ENCODE results near the gene SV2B. TPM values are rescaled to one million over a fixed set of nuclear protein-coding genes. Genes with fewer than 3 reads are reported as not detected.

The SV2B gene
- total and polyA plus RNA-seq, 9 of the 15 experiments (the other 6 are each of a cell fraction or from before 2014, with no cell fraction given) = 0.01 to 0.25 (median 0.11) TPM

DNA sequence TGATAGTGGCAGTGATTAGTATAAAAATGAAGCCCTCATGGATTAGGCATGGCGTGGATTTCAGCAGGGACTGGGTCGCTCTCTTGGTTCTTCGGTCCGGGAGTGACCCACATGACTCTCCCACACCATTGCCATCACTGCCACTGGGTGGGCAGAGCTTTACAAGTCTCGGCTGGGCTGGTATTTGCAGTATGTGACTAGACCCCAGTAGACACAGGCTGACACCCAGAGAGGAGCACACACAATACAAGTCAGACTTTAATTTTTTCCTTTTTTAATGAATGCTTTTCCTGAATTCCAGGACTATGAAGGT is 1.5 kb downstream of the SV2B start:
- ChIA-PET CTCF (ENCODE audit: low intra/inter-chr PET ratio) (no interaction called here), POLR2A (no interaction called here)
- WGBS (ENCODE audit: insufficient coverage, low coverage, missing lambda C conversion rate) = 0% methylated on average over 5 of the region's 5 CpGs
- Histone ChIP-seq H3K9me1 (ENCODE audit: control insufficient read depth, insufficient read depth, low read length) (peaks cover 4% of the 10 kb centered on the region), H3K27ac (ENCODE audit: extremely low read depth, low read depth, low read length) (no peak overlapping the region), H3K9ac (ENCODE audit: insufficient read depth in 1 of 2, low read depth in 2 of 2, low read length in 2 of 2) (no peak overlapping the region), H3K4me1 (replicated peaks in 1 of 2; ENCODE audit: control insufficient read depth in 2 of 2, insufficient read depth in 2 of 2, low read length in 2 of 2) (peaks cover 0 to 7% of the 10 kb centered on the region in 2 experiments; a peak in 3 of 5 replicates), H3K36me3 (ENCODE audit: control insufficient read depth, insufficient read depth, low read length) (no peaks in the 10 kb centered on the region), H3K9me3 (replicated peaks; ENCODE audit: control insufficient read depth, insufficient read depth, low read depth, low read length) (no peaks in the 10 kb centered on the region), H3K4me3 (no peak overlapping the region), H3K27me3 (ENCODE audit: control insufficient read depth in 2 of 2, insufficient read depth in 2 of 2, low read length in 2 of 2) (peaks cover 33 to 48% of the 10 kb centered on the region in 2 experiments), H4K20me1 (replicated peaks; ENCODE audit: control insufficient read depth, insufficient read depth, low read length) (no peaks in the 10 kb centered on the region), H3K79me2 (ENCODE audit: control insufficient read depth, insufficient read depth, low read length) (no peaks in the 10 kb centered on the region), H3K4me2 (ENCODE audit: insufficient read depth, low read length) (no peak overlapping the region), H2AFZ (ENCODE audit: low read depth, low read length) (no peak overlapping the region)
- FAIRE-seq (no peak), DNase-seq (ENCODE audit: extremely low read depth in 1 of 4, low spot score in 3 of 4) (no peak), ATAC-seq (no peak)
- in situ Hi-C loops (cut with MboI) = no loop called here
- intact Hi-C loops (cut with micrococcal nuclease) = no loop called here
- TF ChIP-seq ASH1L (IDR thresholded peaks at IDR 0.05; ENCODE audit: borderline replicate concordance, low read depth, partially characterized antibody) (no peak), XRCC3 (IDR thresholded peaks at IDR 0.05) (no peak), SAP30 (IDR thresholded peaks at IDR 0.05; ENCODE audit: borderline replicate concordance, insufficient read depth, low read depth, low read length, poor library complexity, severe bottlenecking) (no peak), BACH1 (tag; IDR thresholded peaks at IDR 0.05) (no peak), NR1H2 (CRISPR knock-in tag; IDR thresholded peaks at IDR 0.05) (no peak), SOX6 (IDR thresholded peaks at IDR 0.05) (no peak), SMARCA5 (IDR thresholded peaks at IDR 0.05) (no peak), RBBP5 (IDR thresholded peaks at IDR 0.05; ENCODE audit: borderline replicate concordance, insufficient read depth, low read length, poor library complexity, severe bottlenecking) (no peak), ZNF778 (CRISPR knock-in tag; IDR thresholded peaks at IDR 0.05) (no peak)
- TF ChIP-seq, protein P1, sequence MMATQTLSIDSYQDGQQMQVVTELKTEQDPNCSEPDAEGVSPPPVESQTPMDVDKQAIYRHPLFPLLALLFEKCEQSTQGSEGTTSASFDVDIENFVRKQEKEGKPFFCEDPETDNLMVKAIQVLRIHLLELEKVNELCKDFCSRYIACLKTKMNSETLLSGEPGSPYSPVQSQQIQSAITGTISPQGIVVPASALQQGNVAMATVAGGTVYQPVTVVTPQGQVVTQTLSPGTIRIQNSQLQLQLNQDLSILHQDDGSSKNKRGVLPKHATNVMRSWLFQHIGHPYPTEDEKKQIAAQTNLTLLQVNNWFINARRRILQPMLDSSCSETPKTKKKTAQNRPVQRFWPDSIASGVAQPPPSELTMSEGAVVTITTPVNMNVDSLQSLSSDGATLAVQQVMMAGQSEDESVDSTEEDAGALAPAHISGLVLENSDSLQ (IDR thresholded peaks at IDR 0.05) = no peak
- TF ChIP-seq, protein P2, sequence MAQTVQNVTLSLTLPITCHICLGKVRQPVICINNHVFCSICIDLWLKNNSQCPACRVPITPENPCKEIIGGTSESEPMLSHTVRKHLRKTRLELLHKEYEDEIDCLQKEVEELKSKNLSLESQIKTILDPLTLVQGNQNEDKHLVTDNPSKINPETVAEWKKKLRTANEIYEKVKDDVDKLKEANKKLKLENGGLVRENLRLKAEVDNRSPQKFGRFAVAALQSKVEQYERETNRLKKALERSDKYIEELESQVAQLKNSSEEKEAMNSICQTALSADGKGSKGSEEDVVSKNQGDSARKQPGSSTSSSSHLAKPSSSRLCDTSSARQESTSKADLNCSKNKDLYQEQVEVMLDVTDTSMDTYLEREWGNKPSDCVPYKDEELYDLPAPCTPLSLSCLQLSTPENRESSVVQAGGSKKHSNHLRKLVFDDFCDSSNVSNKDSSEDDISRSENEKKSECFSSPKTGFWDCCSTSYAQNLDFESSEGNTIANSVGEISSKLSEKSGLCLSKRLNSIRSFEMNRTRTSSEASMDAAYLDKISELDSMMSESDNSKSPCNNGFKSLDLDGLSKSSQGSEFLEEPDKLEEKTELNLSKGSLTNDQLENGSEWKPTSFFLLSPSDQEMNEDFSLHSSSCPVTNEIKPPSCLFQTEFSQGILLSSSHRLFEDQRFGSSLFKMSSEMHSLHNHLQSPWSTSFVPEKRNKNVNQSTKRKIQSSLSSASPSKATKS (CRISPR knock-in tag; IDR thresholded peaks at IDR 0.05) = no peak
- BruUV-seq (replicated peaks) = no TSS peak

All from K562 (cell line).